GM21786 (cell line): ENCODE measurements around the gene MAPKAPK2.
"Not testable (repeated sequence)": the region's sequence is repeated elsewhere in the genome, so short reads cannot be mapped to it uniquely, and the experiment has no call there.

Source experiments
- ATAC-seq: cut with Tn5 transposase; IDR thresholded peaks from one replicate; pipeline ENCODE4 v1.9.1; 2021; ENCODE audit not compliant: unreplicated experiment

The MAPKAPK2 gene

GRCh38 chr1:206684478-206685333, at the start of gene MAPKAPK2:
TSS of gene MAPKAPK2 (plus strand) at chr1:206684905. CDS start at chr1:206685230, 325 bp downstream.
- ATAC-seq = peak; percentile 23

- ATAC-seq = peak; percentile 85
Observed at GRCh38 chr1:206635080-206635977, 49.4 kb upstream of the MAPKAPK2 start, which contains the start of gene DYRK3. TSS of gene DYRK3 (plus strand) at chr1:206635536. CDS start at chr1:206635704, 168 bp downstream.

- ATAC-seq = no peak
Observed at GRCh38 chr1:206635978-206636345, 48.7 kb upstream of the MAPKAPK2 start.

- no peak for ATAC-seq
Observed at GRCh38 chr1:206636671-206637070, 48.0 kb upstream of the MAPKAPK2 start.

GRCh38 chr1:206637605-206638004, 47.1 kb upstream of the MAPKAPK2 start:
- no peak for ATAC-seq

GRCh38 chr1:206642074-206642473, 42.6 kb upstream of the MAPKAPK2 start:
- not testable (repeated sequence) for ATAC-seq

GRCh38 chr1:206643118-206643698, 41.5 kb upstream of the MAPKAPK2 start:
- ATAC-seq = no peak

- ATAC-seq = no peak
Observed at GRCh38 chr1:206646504-206646903, 38.2 kb upstream of the MAPKAPK2 start.

GRCh38 chr1:206647224-206647623, 37.5 kb upstream of the MAPKAPK2 start:
- no peak for ATAC-seq

GRCh38 chr1:206649261-206649921, 35.3 kb upstream of the MAPKAPK2 start:
- no peak for ATAC-seq

- no peak for ATAC-seq
Observed at GRCh38 chr1:206651014-206651413, 33.7 kb upstream of the MAPKAPK2 start.

GRCh38 chr1:206651958-206652890, 32.5 kb upstream of the MAPKAPK2 start:
- ATAC-seq = no peak

- no peak for ATAC-seq
Observed at GRCh38 chr1:206653715-206654459, 30.8 kb upstream of the MAPKAPK2 start.

- ATAC-seq = no peak
Observed at GRCh38 chr1:206654828-206655227, 29.9 kb upstream of the MAPKAPK2 start.

- ATAC-seq = no peak
Observed at GRCh38 chr1:206655471-206655882, 29.2 kb upstream of the MAPKAPK2 start.

GRCh38 chr1:206656936-206657335, 27.8 kb upstream of the MAPKAPK2 start:
- no peak for ATAC-seq

GRCh38 chr1:206657751-206658150, 27.0 kb upstream of the MAPKAPK2 start:
- no peak for ATAC-seq

GRCh38 chr1:206658264-206658980, 26.3 kb upstream of the MAPKAPK2 start:
- ATAC-seq = peak; percentile 48

GRCh38 chr1:206658981-206659273, 25.8 kb upstream of the MAPKAPK2 start:
- no peak for ATAC-seq
